Liver (tissue), 3 donors: ENCODE data around the gene KMT2E.

Experiments used
- EGR1 ChIP-seq, 2 donors: IDR thresholded peaks; 2 replicates each; pipeline ENCODE4 v1.6.1; 2016 to 2018; ENCODE audit warnings: antibody characterized with exemption in 2 of 2, low read depth in 2 of 2
- FOXA2 ChIP-seq: IDR thresholded peaks from 2 replicates; pipeline ENCODE4 v1.6.1; 2016; ENCODE audit warnings: antibody characterized with exemption
- HNF4A ChIP-seq, 2 donors: conservative IDR thresholded peaks; 2 replicates each; pipeline ENCODE4 v1.6.1; 2016; ENCODE audit warnings: antibody characterized with exemption in 2 of 2, mild to moderate bottlenecking in 2 of 2
- HNF4G ChIP-seq: IDR thresholded peaks from 2 replicates; pipeline ENCODE4 v1.6.1; 2016; ENCODE audit warnings: antibody characterized with exemption
- MAX ChIP-seq: IDR thresholded peaks from 2 replicates; pipeline ENCODE4 v1.6.1; 2016; ENCODE audit warnings: antibody characterized with exemption
- RAD21 ChIP-seq, 2 donors: IDR thresholded peaks; 2 replicates each; pipeline ENCODE4 v1.6.1; 2016; ENCODE audit warnings: antibody characterized with exemption in 2 of 2, mild to moderate bottlenecking in 2 of 2
- SP1 ChIP-seq: IDR thresholded peaks from 2 replicates; pipeline ENCODE4 v1.6.1; 2018; ENCODE audit warnings: antibody characterized with exemption, mild to moderate bottlenecking
- TAF1 ChIP-seq: conservative IDR thresholded peaks from 2 replicates; pipeline ENCODE4 v1.6.1; 2016; ENCODE audit warnings: antibody characterized with exemption, mild to moderate bottlenecking
- YY1 ChIP-seq: IDR thresholded peaks from 2 replicates; pipeline ENCODE4 v1.6.1; 2016; ENCODE audit warnings: antibody characterized with exemption, mild to moderate bottlenecking
- TF ChIP-seq, protein P1 (sequence below): fragments of 150-350 bp; IDR thresholded peaks from 2 replicates; pipeline ENCODE4 v1.5.1; 2017; ENCODE audit warnings: improper control_type of control experiment, low read depth, low read length; ENCODE audit not compliant: missing input control
- TF ChIP-seq, protein P2 (sequence below): IDR thresholded peaks from 2 replicates; pipeline ENCODE4 v1.6.1; 2016; ENCODE audit warnings: antibody characterized with exemption
- TF ChIP-seq, protein P3 (sequence below): IDR thresholded peaks from 2 replicates; pipeline ENCODE4 v1.6.1; 2016; ENCODE audit warnings: antibody characterized with exemption
- TF ChIP-seq, protein P4 (sequence below): IDR thresholded peaks from 2 replicates; pipeline ENCODE4 v1.6.1; 2016; ENCODE audit warnings: antibody characterized with exemption, mild to moderate bottlenecking
- donor health status: healthy.
- donor health status: healthy.

DNA sequence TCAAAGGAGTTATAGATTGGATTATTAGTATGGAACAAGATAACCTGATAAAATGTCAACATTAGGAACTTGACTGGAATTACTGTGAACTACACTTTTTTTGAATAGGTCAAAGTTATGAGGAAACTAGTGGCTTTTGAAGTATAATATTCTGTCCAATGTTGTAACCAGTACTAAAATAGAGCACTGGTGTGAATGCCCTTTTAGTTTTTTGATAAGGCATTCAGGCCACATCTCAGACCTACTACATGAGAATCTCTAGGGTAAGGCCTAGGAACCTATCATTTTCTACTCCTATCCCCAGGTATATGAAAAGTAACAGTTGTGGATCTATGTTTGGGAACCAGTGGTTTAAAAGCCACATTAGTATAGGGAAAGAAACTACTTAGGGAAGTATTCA is 16.4 kb downstream of the KMT2E start:
- TF ChIP-seq, protein P1, sequence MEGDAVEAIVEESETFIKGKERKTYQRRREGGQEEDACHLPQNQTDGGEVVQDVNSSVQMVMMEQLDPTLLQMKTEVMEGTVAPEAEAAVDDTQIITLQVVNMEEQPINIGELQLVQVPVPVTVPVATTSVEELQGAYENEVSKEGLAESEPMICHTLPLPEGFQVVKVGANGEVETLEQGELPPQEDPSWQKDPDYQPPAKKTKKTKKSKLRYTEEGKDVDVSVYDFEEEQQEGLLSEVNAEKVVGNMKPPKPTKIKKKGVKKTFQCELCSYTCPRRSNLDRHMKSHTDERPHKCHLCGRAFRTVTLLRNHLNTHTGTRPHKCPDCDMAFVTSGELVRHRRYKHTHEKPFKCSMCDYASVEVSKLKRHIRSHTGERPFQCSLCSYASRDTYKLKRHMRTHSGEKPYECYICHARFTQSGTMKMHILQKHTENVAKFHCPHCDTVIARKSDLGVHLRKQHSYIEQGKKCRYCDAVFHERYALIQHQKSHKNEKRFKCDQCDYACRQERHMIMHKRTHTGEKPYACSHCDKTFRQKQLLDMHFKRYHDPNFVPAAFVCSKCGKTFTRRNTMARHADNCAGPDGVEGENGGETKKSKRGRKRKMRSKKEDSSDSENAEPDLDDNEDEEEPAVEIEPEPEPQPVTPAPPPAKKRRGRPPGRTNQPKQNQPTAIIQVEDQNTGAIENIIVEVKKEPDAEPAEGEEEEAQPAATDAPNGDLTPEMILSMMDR: no peak
- TF ChIP-seq RAD21 (IDR thresholded peaks at IDR 0.05) (no peak), EGR1 (IDR thresholded peaks at IDR 0.05; ENCODE audit: low read depth in 2 of 2) (no peak), SP1 (no peak), MAX (no peak), TAF1 (no peak), HNF4A (conservative IDR thresholded peaks at IDR 0.05) (no peak), FOXA2 (no peak), YY1 (no peak), HNF4G (no peak)
- TF ChIP-seq, protein P2, sequence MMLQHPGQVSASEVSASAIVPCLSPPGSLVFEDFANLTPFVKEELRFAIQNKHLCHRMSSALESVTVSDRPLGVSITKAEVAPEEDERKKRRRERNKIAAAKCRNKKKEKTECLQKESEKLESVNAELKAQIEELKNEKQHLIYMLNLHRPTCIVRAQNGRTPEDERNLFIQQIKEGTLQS: no peak
- TF ChIP-seq, protein P3, sequence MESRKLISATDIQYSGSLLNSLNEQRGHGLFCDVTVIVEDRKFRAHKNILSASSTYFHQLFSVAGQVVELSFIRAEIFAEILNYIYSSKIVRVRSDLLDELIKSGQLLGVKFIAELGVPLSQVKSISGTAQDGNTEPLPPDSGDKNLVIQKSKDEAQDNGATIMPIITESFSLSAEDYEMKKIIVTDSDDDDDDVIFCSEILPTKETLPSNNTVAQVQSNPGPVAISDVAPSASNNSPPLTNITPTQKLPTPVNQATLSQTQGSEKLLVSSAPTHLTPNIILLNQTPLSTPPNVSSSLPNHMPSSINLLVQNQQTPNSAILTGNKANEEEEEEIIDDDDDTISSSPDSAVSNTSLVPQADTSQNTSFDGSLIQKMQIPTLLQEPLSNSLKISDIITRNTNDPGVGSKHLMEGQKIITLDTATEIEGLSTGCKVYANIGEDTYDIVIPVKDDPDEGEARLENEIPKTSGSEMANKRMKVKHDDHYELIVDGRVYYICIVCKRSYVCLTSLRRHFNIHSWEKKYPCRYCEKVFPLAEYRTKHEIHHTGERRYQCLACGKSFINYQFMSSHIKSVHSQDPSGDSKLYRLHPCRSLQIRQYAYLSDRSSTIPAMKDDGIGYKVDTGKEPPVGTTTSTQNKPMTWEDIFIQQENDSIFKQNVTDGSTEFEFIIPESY: no peak
- TF ChIP-seq, protein P4, sequence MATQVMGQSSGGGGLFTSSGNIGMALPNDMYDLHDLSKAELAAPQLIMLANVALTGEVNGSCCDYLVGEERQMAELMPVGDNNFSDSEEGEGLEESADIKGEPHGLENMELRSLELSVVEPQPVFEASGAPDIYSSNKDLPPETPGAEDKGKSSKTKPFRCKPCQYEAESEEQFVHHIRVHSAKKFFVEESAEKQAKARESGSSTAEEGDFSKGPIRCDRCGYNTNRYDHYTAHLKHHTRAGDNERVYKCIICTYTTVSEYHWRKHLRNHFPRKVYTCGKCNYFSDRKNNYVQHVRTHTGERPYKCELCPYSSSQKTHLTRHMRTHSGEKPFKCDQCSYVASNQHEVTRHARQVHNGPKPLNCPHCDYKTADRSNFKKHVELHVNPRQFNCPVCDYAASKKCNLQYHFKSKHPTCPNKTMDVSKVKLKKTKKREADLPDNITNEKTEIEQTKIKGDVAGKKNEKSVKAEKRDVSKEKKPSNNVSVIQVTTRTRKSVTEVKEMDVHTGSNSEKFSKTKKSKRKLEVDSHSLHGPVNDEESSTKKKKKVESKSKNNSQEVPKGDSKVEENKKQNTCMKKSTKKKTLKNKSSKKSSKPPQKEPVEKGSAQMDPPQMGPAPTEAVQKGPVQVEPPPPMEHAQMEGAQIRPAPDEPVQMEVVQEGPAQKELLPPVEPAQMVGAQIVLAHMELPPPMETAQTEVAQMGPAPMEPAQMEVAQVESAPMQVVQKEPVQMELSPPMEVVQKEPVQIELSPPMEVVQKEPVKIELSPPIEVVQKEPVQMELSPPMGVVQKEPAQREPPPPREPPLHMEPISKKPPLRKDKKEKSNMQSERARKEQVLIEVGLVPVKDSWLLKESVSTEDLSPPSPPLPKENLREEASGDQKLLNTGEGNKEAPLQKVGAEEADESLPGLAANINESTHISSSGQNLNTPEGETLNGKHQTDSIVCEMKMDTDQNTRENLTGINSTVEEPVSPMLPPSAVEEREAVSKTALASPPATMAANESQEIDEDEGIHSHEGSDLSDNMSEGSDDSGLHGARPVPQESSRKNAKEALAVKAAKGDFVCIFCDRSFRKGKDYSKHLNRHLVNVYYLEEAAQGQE: no peak
